Left lung (tissue), 10 donors: ENCODE data around the gene RAB31. TPM values are rescaled to one million over a fixed set of nuclear protein-coding genes. Genes with fewer than 3 reads are reported as not detected.

ENCODE experiments used
- ATAC-seq: fragments of 200-7000 bp; cut with Tn5 transposase; one replicate; pipeline ENCODE4 v1.9.1; 2020; ENCODE audit warnings: moderate library complexity
- DNase-seq, 4 donors: peaks; one replicate each; pipeline ENCODE4 v3.0.0-alpha.2; 2013 to 2020
- H3K27ac ChIP-seq, 2 donors: fragments of 200-600 bp; sonication (generic) in 1 of 2; one replicate each; pipeline versions ENCODE4 v1.5.0 to v1.8.0; 2020 to 2021
- H3K27me3 ChIP-seq, 2 donors: fragments of 200-600 bp; sonication (generic) in 1 of 2; one replicate each; pipeline versions ENCODE4 v1.5.0 to v1.8.0; 2020 to 2021
- H3K36me3 ChIP-seq, 2 donors: fragments of 200-600 bp; sonication (generic) in 1 of 2; one replicate each; pipeline versions ENCODE4 v1.5.0 to v1.8.0; 2020 to 2021
- H3K4me1 ChIP-seq, 2 donors: fragments of 200-600 bp; one replicate each; pipeline ENCODE4 v1.8.0; 2021
- H3K4me3 ChIP-seq, 2 donors: fragments of 200-600 bp; sonication (generic) in 1 of 2; one replicate each; pipeline versions ENCODE4 v1.5.0 to v1.8.0; 2020 to 2021; ENCODE audit warnings: mild to moderate bottlenecking in 1 of 2
- H3K9me3 ChIP-seq, 2 donors: fragments of 200-600 bp; sonication (generic) in 1 of 2; one replicate each; pipeline versions ENCODE4 v1.5.0 to v1.8.0; 2020 to 2021
- intact Hi-C, 2 donors: fragments of 100-400 bp; cut with DNase I; formaldehyde crosslinking; loops; one replicate each; pipeline versions ENCODE4 v1.11.2 to v1.14.2; 2022
- polyA plus RNA-seq, 6 donors: library from polyadenylated mRNA; unstranded; fragments of 120-200 nt; gene quantifications; one replicate each; pipeline ENCODE4 v1.2.1, GENCODE V29; 2013; ENCODE audit not compliant: insufficient read length in 6 of 6
- total RNA-seq, 2 donors: library from RNA; stranded (reverse); fragmentation: NEBNext Ultra II Directional; extraction: Animal tissue kit (Norgen Biotek cat#: 25700); gene quantifications; one replicate each; pipeline ENCODE4 v1.2.1, GENCODE V29; 2021
- TF ChIP-seq, protein P1 (sequence below), 2 donors: fragments of 200-600 bp; sonication (generic) in 1 of 2; IDR thresholded peaks; one replicate each; pipeline versions ENCODE4 v1.5.0 to v1.8.0; 2021; ENCODE audit warnings: antibody characterized with exemption in 2 of 2
- donor health status: DM: no; HTN: yes; CAD: no.
- donor health status: DM: no; HTN: no; CAD: no.

RAB31 gene
- total and polyA plus RNA-seq, 8 donors, result 30.3 to 135 (median 37.3) TPM

DNA sequence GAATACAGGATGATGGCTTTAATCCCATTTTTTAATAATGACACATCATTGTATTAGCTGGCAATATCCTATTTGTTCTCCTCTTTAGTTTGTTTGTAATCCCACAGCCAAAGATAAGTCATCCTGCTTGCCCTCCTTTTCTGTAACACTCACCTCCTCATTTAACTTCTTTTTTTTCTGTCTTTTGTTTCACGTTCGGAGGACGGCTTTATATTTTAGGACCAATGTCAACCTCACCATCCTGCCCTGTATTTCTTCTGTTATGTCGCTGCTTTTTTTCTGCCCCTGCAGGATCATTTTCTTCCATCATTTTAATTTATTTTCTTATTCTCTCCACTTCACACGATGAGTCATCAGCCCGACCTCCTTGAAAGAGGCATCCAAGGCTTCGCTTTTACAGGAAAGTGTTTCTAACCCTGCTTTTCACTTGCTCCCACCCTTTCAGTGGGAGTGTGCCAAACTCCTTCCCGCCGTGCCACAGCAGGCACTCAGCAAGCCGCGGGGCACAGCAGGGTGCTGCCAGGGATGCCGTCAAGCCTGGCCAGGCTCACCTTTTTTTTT is 11.4 kb downstream of the RAB31 start:
- peak; percentile 80 for ATAC-seq
- peaks cover 0 to 35% of the 10 kb centered on the region in 2 donors for H3K36me3 ChIP-seq
- no peak overlapping the region for H3K4me3 ChIP-seq
- peaks cover 0 to 42% of the 10 kb centered on the region in 2 donors for H3K4me1 ChIP-seq
- peak in 1 of 4 donors; percentile 82 for DNase-seq
- H3K27me3 ChIP-seq, result no peaks in the 10 kb centered on the region
- intact Hi-C loops, result no loop called here
- TF ChIP-seq, protein P1, sequence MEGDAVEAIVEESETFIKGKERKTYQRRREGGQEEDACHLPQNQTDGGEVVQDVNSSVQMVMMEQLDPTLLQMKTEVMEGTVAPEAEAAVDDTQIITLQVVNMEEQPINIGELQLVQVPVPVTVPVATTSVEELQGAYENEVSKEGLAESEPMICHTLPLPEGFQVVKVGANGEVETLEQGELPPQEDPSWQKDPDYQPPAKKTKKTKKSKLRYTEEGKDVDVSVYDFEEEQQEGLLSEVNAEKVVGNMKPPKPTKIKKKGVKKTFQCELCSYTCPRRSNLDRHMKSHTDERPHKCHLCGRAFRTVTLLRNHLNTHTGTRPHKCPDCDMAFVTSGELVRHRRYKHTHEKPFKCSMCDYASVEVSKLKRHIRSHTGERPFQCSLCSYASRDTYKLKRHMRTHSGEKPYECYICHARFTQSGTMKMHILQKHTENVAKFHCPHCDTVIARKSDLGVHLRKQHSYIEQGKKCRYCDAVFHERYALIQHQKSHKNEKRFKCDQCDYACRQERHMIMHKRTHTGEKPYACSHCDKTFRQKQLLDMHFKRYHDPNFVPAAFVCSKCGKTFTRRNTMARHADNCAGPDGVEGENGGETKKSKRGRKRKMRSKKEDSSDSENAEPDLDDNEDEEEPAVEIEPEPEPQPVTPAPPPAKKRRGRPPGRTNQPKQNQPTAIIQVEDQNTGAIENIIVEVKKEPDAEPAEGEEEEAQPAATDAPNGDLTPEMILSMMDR (IDR thresholded peaks at IDR 0.05), result no peak
- no peaks in the 10 kb centered on the region for H3K9me3 ChIP-seq
- H3K27ac ChIP-seq, result peak overlapping the region; percentile 22 to 45

DNA sequence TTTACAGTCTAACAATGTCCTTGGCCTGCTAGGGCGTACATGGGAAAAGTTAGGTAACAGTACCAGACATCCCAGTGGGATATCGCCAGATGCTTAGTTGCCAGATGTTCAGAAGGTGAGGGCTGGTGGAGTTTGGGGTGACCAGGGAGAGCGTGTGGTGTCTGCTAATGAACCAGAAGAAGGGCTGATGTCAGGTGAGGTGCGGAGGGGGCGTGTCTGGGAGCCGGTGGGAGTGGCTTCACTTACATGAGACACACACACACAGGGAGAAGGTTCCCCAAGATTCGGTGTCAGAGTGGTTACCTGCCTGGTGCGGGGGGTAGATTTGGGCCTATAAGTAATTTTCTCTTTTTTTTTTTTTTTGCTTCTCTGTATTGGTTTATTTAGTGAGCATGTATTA is 12.2 kb downstream of the RAB31 start:
- TF ChIP-seq, protein P1 (IDR thresholded peaks at IDR 0.05), result no peak
- intact Hi-C loops, result no loop called here
- peak overlapping the region in 1 of 2 donors; percentile 45 for H3K27ac ChIP-seq
- no peaks in the 10 kb centered on the region for H3K9me3 ChIP-seq
- peaks cover 0 to 38% of the 10 kb centered on the region in 2 donors for H3K36me3 ChIP-seq
- H3K4me3 ChIP-seq, result no peak overlapping the region
- no peaks in the 10 kb centered on the region for H3K27me3 ChIP-seq
- H3K4me1 ChIP-seq, result peaks cover 0 to 33% of the 10 kb centered on the region in 2 donors
- no peak for DNase-seq
- no peak for ATAC-seq

DNA sequence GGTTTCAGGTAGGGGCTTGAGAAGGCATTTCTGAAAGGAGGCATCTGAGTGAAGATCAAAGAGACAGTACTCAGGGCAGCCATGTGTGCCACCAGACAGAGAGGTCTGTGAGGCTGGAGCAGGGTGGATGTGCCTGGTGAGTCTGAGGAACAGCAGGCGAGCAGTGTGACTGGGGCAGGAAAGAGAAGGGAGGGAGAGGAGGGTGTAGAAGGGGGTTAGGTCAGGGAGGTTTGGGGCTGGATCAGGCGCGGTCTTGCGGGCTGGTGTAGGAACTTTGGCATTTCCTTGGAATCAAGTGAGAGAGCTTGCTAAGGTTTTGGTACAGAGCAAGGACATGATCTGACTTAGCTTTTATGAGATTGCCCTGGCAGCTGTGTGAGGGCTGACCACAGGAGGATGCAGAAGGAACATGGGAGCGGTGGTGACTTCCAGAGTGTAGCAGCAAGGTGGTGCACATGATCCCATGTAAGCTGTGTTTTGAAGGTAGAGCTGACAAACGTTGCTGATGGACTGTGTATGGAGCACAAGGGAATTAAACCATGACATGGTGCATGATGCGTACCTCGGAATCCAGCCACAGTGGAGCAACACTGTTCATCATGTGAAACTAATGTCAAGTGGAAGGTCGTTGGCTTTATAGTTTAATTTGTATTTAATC is 13.9 kb downstream of the RAB31 start:
- intact Hi-C loops, result no loop called here

DNA sequence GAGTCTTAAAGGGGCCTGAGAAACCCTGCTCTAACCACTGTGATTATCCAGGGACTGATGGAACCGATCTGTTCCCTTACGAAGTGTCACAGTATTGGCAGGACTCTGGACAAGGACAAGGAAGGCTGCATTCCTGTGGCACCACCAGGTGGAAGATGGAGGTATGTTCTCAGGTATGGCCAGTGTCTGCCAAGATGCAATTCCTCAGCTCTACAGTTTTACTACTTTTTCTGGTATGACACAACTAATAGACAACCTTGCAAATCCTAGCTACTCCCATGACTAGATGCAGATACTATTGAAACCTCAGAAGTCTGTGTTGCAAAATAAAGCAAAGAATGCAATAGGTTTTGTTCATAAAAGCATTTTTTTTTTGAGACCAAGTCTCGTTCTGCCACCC is 14.6 kb downstream of the RAB31 start:
- intact Hi-C loops, result no loop called here
- ATAC-seq (peak; percentile 90), DNase-seq (no peak)
- H3K9me3 ChIP-seq, result no peaks in the 10 kb centered on the region
- no peak overlapping the region for H3K4me3 ChIP-seq
- TF ChIP-seq, protein P1 (IDR thresholded peaks at IDR 0.05), result peak; percentile 11 to 20
- peaks cover 0 to 28% of the 10 kb centered on the region in 2 donors for H3K36me3 ChIP-seq
- H3K4me1 ChIP-seq, result peaks cover 0 to 10% of the 10 kb centered on the region in 2 donors
- H3K27ac ChIP-seq, result no peak overlapping the region
- no peaks in the 10 kb centered on the region for H3K27me3 ChIP-seq

More for the DNA sequence above, 13.9 kb downstream of the RAB31 start:
- Histone ChIP-seq H3K4me3 (no peak overlapping the region), H3K27ac (peak overlapping the region in 1 of 2 donors; percentile 11), H3K4me1 (peaks cover 0 to 16% of the 10 kb centered on the region in 2 donors), H3K36me3 (peaks cover 0 to 34% of the 10 kb centered on the region in 2 donors), H3K27me3 (no peaks in the 10 kb centered on the region), H3K9me3 (no peaks in the 10 kb centered on the region)
- TF ChIP-seq, protein P1 (IDR thresholded peaks at IDR 0.05), result no peak
- no peak for DNase-seq
- ATAC-seq, result no peak

DNA sequence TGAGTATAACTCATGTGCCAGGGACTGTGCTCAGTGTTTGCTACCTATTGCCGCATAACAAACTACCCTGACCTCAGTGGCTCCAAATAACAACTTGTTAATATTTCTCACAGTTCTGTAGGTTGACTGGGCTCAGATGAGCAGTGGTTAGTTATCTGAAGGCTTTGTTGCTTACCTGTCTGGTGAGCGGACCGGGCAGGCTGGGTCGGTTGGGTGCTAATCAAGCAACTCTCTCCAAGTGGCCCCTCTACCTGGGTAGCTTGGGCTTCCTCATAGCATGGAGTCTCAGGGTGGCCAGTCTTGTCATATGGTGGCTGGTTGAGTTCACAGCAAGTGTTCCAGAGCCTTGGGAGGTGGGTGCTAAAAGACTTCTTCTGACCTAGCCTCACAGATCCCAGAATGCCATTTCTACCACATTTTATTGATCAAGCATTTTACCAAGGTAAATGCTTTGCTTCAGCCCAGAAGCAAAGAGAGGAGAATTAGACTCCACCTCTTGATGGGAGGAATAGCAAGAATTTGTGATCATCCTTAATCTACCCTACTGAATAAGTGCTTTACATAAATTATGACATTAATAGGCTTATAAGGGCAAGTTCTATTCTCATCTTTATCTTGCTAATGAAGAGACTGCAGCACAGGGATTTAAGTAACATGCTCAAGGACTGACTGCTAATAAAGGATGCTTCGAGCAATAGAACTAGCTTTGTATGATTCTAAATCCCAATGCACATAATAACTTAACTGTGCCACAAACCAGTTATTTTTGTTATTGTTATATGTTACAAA is 16.9 kb downstream of the RAB31 start:
- Histone ChIP-seq H3K27ac (no peak overlapping the region), H3K4me1 (peaks cover 0 to 2% of the 10 kb centered on the region in 2 donors), H3K36me3 (peaks cover 0 to 20% of the 10 kb centered on the region in 2 donors), H3K27me3 (no peaks in the 10 kb centered on the region), H3K4me3 (no peak overlapping the region), H3K9me3 (no peaks in the 10 kb centered on the region)
- ATAC-seq (no peak), DNase-seq (no peak)
- TF ChIP-seq, protein P1 (IDR thresholded peaks at IDR 0.05), result no peak
- intact Hi-C loops, result no loop called here
